Right atrium auricular region (tissue), 2 donors: ENCODE results near the gene SLC17A6. TPM values are rescaled to one million over a fixed set of nuclear protein-coding genes. Genes with fewer than 3 reads are reported as not detected.

Source experiments
- DNase-seq: peaks from one replicate; pipeline ENCODE4 v3.0.0-alpha.2; 2019; ENCODE audit warnings: low spot score
- H3K27ac ChIP-seq, 2 donors: fragments of 200-600 bp; sonication (generic); 1 replicate in 1 of 2; 2 replicates in 1 of 2; pipeline ENCODE4 v1.5.1; 2016 to 2019
- H3K27me3 ChIP-seq, 2 donors: fragments of 200-600 bp; sonication (generic); one replicate each; pipeline versions ENCODE4 v1.5.1 to v1.6.0; 2017 to 2019
- H3K36me3 ChIP-seq: fragments of 200-600 bp; sonication (generic); one replicate; pipeline ENCODE4 v1.5.1; 2016
- H3K4me1 ChIP-seq, 2 donors: fragments of 200-600 bp; sonication (generic); one replicate each; pipeline versions ENCODE4 v1.5.1 to v1.6.0; 2017 to 2019
- H3K4me3 ChIP-seq, 2 donors: fragments of 200-600 bp; sonication (generic); 1 replicate in 1 of 2; 2 replicates in 1 of 2; pipeline ENCODE4 v1.5.1; 2017 to 2019; ENCODE audit warnings: mild to moderate bottlenecking in 1 of 2, moderate library complexity in 1 of 2
- H3K9me3 ChIP-seq, 2 donors: fragments of 200-600 bp; sonication (generic); one replicate each; pipeline ENCODE4 v1.5.1; 2019
- total RNA-seq, 2 donors: library from RNA; depleted of rRNA; stranded (reverse); fragments of >200 nt; gene quantifications; one replicate each; pipeline ENCODE4 v1.1.0, GENCODE V29; 2016
- TF ChIP-seq, protein P1 (sequence below), 2 donors: fragments of 200-600 bp; sonication (generic); IDR thresholded peaks; one replicate each; pipeline ENCODE4 v1.5.1; 2019; ENCODE audit warnings: antibody characterized with exemption in 2 of 2

SLC17A6 gene
- total RNA-seq, 2 donors from 2014 or later, result not detected

DNA sequence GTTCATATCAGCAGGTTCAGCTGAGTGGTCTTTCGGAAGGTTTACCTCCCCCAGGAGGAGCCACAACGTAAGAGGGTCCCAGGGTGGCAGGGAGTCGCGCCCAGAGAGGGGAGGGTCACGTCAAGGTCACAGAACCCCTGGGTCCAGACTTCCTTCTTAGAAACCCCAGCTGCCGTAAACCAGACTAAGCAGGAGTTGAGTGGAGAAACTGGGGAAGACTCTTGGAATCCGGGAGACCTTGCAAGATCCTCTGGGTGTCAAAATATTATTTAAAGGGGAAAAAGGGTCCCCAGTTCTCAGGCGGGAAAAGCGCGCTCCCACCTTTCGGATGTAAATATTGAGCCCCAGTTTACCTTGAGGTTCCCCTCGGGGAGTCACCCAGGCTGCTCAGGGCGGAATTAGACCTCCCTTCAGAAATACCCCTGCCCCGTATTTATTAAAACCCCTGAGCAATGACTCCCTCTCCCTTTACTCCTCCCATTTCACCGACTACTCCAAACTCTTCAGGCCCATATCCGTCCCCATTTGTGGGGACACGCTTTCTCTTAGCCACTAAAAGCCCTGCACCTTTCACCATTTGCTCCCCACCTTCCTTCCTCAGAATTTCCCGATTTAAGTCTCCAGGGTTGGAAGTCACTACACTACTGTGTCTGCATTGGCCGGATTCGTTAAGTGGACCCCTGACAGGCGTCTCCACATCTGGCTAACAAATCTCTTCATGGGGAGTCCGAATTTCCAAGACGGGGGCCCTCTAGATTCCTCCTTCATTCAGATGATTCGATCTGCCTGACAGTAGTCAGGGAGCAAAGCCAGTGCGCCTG lies 4.2 kb downstream of the SLC17A6 start:
- TF ChIP-seq, protein P1, sequence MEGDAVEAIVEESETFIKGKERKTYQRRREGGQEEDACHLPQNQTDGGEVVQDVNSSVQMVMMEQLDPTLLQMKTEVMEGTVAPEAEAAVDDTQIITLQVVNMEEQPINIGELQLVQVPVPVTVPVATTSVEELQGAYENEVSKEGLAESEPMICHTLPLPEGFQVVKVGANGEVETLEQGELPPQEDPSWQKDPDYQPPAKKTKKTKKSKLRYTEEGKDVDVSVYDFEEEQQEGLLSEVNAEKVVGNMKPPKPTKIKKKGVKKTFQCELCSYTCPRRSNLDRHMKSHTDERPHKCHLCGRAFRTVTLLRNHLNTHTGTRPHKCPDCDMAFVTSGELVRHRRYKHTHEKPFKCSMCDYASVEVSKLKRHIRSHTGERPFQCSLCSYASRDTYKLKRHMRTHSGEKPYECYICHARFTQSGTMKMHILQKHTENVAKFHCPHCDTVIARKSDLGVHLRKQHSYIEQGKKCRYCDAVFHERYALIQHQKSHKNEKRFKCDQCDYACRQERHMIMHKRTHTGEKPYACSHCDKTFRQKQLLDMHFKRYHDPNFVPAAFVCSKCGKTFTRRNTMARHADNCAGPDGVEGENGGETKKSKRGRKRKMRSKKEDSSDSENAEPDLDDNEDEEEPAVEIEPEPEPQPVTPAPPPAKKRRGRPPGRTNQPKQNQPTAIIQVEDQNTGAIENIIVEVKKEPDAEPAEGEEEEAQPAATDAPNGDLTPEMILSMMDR (IDR thresholded peaks at IDR 0.05), result no peak
- Histone ChIP-seq H3K27me3 (peaks cover 34 to 35% of the 10 kb centered on the region in 2 donors), H3K4me1 (peaks cover 0 to 16% of the 10 kb centered on the region in 2 donors), H3K27ac (no peak overlapping the region), H3K36me3 (no peaks in the 10 kb centered on the region), H3K9me3 (no peaks in the 10 kb centered on the region), H3K4me3 (no peak overlapping the region)
- no peak for DNase-seq

DNA sequence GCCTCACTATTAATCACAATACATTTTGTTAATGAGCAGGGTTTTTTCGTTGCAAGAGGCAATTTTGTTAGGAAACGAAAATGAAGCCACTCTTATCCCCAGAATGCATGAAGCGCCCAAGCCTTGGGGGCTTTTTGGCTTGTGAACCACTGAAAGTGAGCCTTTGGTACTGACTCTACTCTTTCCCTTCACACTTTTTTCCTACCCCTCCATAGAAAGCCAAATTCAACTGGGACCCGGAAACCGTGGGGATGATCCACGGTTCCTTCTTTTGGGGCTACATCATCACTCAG lies 4.8 kb downstream of the SLC17A6 start:
- TF ChIP-seq, protein P1 (IDR thresholded peaks at IDR 0.05), result no peak
- H3K27me3 ChIP-seq, result peaks cover 34 to 35% of the 10 kb centered on the region in 2 donors
- H3K9me3 ChIP-seq, result no peaks in the 10 kb centered on the region
- no peaks in the 10 kb centered on the region for H3K36me3 ChIP-seq
- no peak for DNase-seq
- H3K27ac ChIP-seq, result no peak overlapping the region
- no peak overlapping the region for H3K4me3 ChIP-seq
- H3K4me1 ChIP-seq, result peaks cover 0 to 16% of the 10 kb centered on the region in 2 donors

DNA sequence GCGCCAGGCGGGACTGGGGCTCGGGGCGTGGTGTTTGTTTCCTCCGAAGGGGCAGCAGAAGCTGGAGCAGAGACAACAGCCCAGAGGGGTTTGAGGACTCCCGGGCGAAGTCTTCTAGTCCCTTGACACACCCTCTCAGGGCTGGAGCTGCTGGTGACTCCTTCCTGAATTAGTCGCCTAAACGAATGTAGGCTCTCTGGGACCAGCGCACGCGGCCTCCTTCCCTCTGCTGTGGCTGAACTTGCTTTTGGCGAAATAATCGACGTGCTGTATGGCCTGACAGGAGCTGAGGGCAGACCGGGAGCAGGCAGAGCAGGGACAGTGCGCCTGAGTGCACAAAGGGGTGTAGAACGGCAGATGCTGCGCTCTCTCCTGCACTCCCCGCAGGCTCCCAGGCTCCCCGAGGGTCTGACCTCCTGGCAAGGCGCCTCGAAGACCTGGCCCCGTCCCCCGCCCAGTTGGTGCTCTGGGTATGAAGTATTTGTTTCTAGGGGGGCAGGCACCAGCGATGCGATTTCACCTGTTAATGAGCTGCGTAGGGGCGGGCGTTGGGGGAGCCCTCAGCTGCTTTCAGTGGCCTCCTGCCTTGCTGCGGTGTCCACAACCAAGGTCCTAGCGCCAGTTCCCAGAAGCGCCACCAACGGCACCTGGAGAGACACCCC lies 5.3 kb downstream of the SLC17A6 start:
- Histone ChIP-seq H3K4me3 (no peak overlapping the region), H3K4me1 (peaks cover 0 to 16% of the 10 kb centered on the region in 2 donors), H3K36me3 (no peaks in the 10 kb centered on the region), H3K27me3 (peaks cover 33 to 34% of the 10 kb centered on the region in 2 donors), H3K27ac (no peak overlapping the region), H3K9me3 (no peaks in the 10 kb centered on the region)
- no peak for DNase-seq
- TF ChIP-seq, protein P1 (IDR thresholded peaks at IDR 0.05), result no peak

DNA sequence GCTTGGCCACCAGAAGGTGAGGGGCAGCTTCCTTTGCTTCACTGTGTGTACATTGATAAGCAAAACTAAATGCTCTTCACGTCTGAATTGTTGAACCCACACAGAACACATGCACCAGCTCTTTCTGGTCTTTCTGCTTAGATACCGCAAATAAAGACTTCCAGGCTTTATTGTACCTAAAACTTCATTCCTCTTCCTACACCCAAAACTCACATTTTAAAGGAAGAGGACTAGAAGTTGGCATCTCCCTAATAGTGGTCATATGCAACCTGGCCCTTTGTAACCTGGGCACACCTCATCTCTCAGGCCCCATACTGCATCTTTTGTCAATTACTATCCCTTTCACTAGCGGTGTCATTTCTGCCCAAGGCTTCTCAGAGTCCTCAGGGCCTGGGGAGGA lies 5.9 kb downstream of the SLC17A6 start:
- H3K4me1 ChIP-seq, result peaks cover 0 to 16% of the 10 kb centered on the region in 2 donors
- no peak overlapping the region for H3K4me3 ChIP-seq
- H3K9me3 ChIP-seq, result no peaks in the 10 kb centered on the region
- no peaks in the 10 kb centered on the region for H3K36me3 ChIP-seq
- no peak for DNase-seq
- H3K27me3 ChIP-seq, result peaks cover 32 to 34% of the 10 kb centered on the region in 2 donors
- H3K27ac ChIP-seq, result no peak overlapping the region
- TF ChIP-seq, protein P1 (IDR thresholded peaks at IDR 0.05), result no peak

DNA sequence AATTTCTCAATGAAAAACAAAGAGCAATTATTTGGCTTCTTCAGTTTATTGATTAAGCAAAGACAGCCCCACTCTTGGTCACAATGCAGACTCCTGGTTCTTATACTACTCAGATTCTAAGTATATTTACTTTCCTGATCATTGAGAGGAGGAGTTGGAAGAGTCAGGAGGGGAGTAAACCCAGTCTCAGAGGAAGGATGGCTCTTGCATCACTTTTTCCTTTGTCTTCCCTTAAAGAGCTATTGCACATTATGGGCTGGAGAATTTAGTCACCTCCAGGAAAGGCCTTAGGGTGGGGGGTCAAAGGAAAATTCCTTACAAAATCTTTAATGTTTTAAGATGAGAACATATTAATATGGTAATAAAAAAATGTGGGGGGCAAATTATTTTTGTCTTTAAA lies 8.1 kb downstream of the SLC17A6 start:
- Histone ChIP-seq H3K27me3 (peaks cover 13 to 24% of the 10 kb centered on the region in 2 donors), H3K9me3 (no peaks in the 10 kb centered on the region), H3K36me3 (no peaks in the 10 kb centered on the region), H3K4me3 (no peak overlapping the region), H3K4me1 (peaks cover 0 to 10% of the 10 kb centered on the region in 2 donors), H3K27ac (no peak overlapping the region)
- TF ChIP-seq, protein P1 (IDR thresholded peaks at IDR 0.05), result no peak
- DNase-seq, result no peak
